Liver (tissue), 9 donors: ENCODE data around the gene C19orf67. TPM values are rescaled to one million over a fixed set of nuclear protein-coding genes. Genes with fewer than 3 reads are reported as not detected.

ENCODE experiments used
- DNase-seq: peaks from one replicate; pipeline ENCODE4 v3.0.0-alpha.2; 2017; ENCODE audit warnings: low spot score
- H3K27ac ChIP-seq, 2 donors: one replicate each; pipeline ENCODE4 v1.7.0; 2013; ENCODE audit warnings: inconsistent platforms in 2 of 2, low read length in 2 of 2, control low read depth in 1 of 2, low read depth in 1 of 2, mild to moderate bottlenecking in 1 of 2
- H3K27me3 ChIP-seq, 4 donors: one replicate each; pipeline versions ENCODE4 v1.6.1 to v1.7.0; 2013; ENCODE audit warnings: low read length in 3 of 4, inconsistent platforms in 1 of 4, mild to moderate bottlenecking in 1 of 4, moderate library complexity in 1 of 4; ENCODE audit not compliant: control insufficient read depth in 4 of 4, insufficient read depth in 4 of 4
- H3K36me3 ChIP-seq, 4 donors: one replicate each; pipeline versions ENCODE4 v1.6.1 to v1.7.0; 2013; ENCODE audit warnings: low read length in 3 of 4, mild to moderate bottlenecking in 3 of 4, low read depth in 1 of 4, moderate library complexity in 1 of 4; ENCODE audit not compliant: control insufficient read depth in 4 of 4, insufficient read depth in 3 of 4
- H3K4me1 ChIP-seq, 4 donors: one replicate each; pipeline versions ENCODE4 v1.6.1 to v1.7.0; 2013; ENCODE audit warnings: low read length in 3 of 4, mild to moderate bottlenecking in 3 of 4, moderate library complexity in 1 of 4; ENCODE audit not compliant: control insufficient read depth in 4 of 4, insufficient read depth in 4 of 4
- H3K4me3 ChIP-seq, 3 donors: one replicate each; pipeline versions ENCODE4 v1.6.1 to v1.7.0; 2013; ENCODE audit warnings: low read length in 3 of 3, control low read depth in 1 of 3, low read depth in 1 of 3, mild to moderate bottlenecking in 1 of 3
- H3K9ac ChIP-seq, 2 donors: one replicate each; pipeline ENCODE4 v1.7.0; 2013; ENCODE audit warnings: low read length in 2 of 2, mild to moderate bottlenecking in 2 of 2, moderate library complexity in 2 of 2, control low read depth in 1 of 2, low read depth in 1 of 2
- H3K9me3 ChIP-seq, 4 donors: one replicate each; pipeline versions ENCODE4 v1.6.1 to v1.7.0; 2013; ENCODE audit warnings: low read length in 3 of 4; ENCODE audit not compliant: control insufficient read depth in 4 of 4
- ATF3 ChIP-seq: IDR thresholded peaks from 2 replicates; pipeline ENCODE4 v1.6.1; 2016; ENCODE audit warnings: antibody characterized with exemption
- CTCF ChIP-seq: fragments of 150-350 bp; IDR thresholded peaks from 2 replicates; pipeline ENCODE4 v1.5.1; 2017; ENCODE audit warnings: improper control_type of control experiment, low read depth, low read length; ENCODE audit not compliant: missing input control
- EGR1 ChIP-seq, 2 donors: IDR thresholded peaks; 2 replicates each; pipeline ENCODE4 v1.6.1; 2016 to 2018; ENCODE audit warnings: antibody characterized with exemption in 2 of 2, low read depth in 2 of 2
- FOXA1 ChIP-seq: IDR thresholded peaks from 2 replicates; pipeline ENCODE4 v1.6.1; 2016; ENCODE audit warnings: antibody characterized with exemption
- FOXA2 ChIP-seq: IDR thresholded peaks from 2 replicates; pipeline ENCODE4 v1.6.1; 2016; ENCODE audit warnings: antibody characterized with exemption
- GABPA ChIP-seq, 2 donors: IDR thresholded peaks in 1 of 2; conservative IDR thresholded peaks in 1 of 2; 2 replicates each; pipeline ENCODE4 v1.6.1; 2016; ENCODE audit warnings: antibody characterized with exemption in 2 of 2, mild to moderate bottlenecking in 1 of 2, moderate library complexity in 1 of 2
- HNF4A ChIP-seq, 2 donors: conservative IDR thresholded peaks; 2 replicates each; pipeline ENCODE4 v1.6.1; 2016; ENCODE audit warnings: antibody characterized with exemption in 2 of 2, mild to moderate bottlenecking in 2 of 2
- HNF4G ChIP-seq: IDR thresholded peaks from 2 replicates; pipeline ENCODE4 v1.6.1; 2016; ENCODE audit warnings: antibody characterized with exemption
- JUND ChIP-seq, 2 donors: IDR thresholded peaks; 2 replicates each; pipeline ENCODE4 v1.6.1; 2016; ENCODE audit warnings: antibody characterized with exemption in 2 of 2
- MAX ChIP-seq: IDR thresholded peaks from 2 replicates; pipeline ENCODE4 v1.6.1; 2016; ENCODE audit warnings: antibody characterized with exemption
- NR2F2 ChIP-seq: IDR thresholded peaks from 2 replicates; pipeline ENCODE4 v1.6.1; 2016; ENCODE audit warnings: antibody characterized with exemption
- RAD21 ChIP-seq, 2 donors: IDR thresholded peaks; 2 replicates each; pipeline ENCODE4 v1.6.1; 2016; ENCODE audit warnings: antibody characterized with exemption in 2 of 2, mild to moderate bottlenecking in 2 of 2
- REST ChIP-seq: IDR thresholded peaks from 2 replicates; pipeline ENCODE4 v1.6.1; 2016; ENCODE audit warnings: antibody characterized with exemption, mild to moderate bottlenecking
- RXRA ChIP-seq, 2 donors: IDR thresholded peaks; 2 replicates each; pipeline ENCODE4 v1.6.1; 2017 to 2018; ENCODE audit warnings: antibody characterized with exemption in 2 of 2, mild to moderate bottlenecking in 1 of 2
- SP1 ChIP-seq: IDR thresholded peaks from 2 replicates; pipeline ENCODE4 v1.6.1; 2018; ENCODE audit warnings: antibody characterized with exemption, mild to moderate bottlenecking
- TAF1 ChIP-seq: conservative IDR thresholded peaks from 2 replicates; pipeline ENCODE4 v1.6.1; 2016; ENCODE audit warnings: antibody characterized with exemption, mild to moderate bottlenecking
- YY1 ChIP-seq: IDR thresholded peaks from 2 replicates; pipeline ENCODE4 v1.6.1; 2016; ENCODE audit warnings: antibody characterized with exemption, mild to moderate bottlenecking
- ZBTB33 ChIP-seq: IDR thresholded peaks from 2 replicates; pipeline ENCODE4 v1.6.1; 2016; ENCODE audit warnings: antibody characterized with exemption
- WGBS: extraction: QIAGEN DNeasy Blood & Tissue Kit; methylation state at CpG from one replicate; pipeline ENCODE4 v1.1.7; 2013; 5-methylcytosine and 5-hydroxymethylcytosine counted together
- polyA plus RNA-seq, 2 donors: library from polyadenylated mRNA; stranded (reverse) in 1 of 2; unstranded in 1 of 2; fragments of 200-250 nt in 1 of 2; fragments of >200 nt in 1 of 2; fragmentation: Nextera tagmentation in 1 of 2; extraction: Ambion mirVana in 1 of 2; gene quantifications; one replicate each; pipeline versions ENCODE4 v1.2.1 to v1.2.3, GENCODE V29; 2013 to 2015
- total RNA-seq, 2 donors: library from RNA; depleted of rRNA; stranded (reverse); fragments of >200 nt; gene quantifications; one replicate each; pipeline ENCODE4 v1.2.3, GENCODE V29; 2014
- donor health status: healthy.
- donor health status: healthy.
- donor health status: healthy.
- donor health status: healthy.
- donor health status: healthy.

Gene C19orf67
- total and polyA plus RNA-seq, 4 donors, result 0.25 TPM; not detected in 3

GRCh38 chr19:14070268-14071050 is 15.1 kb downstream of the C19orf67 start:
- no peaks in the 10 kb centered on the region for H3K27me3 ChIP-seq
- no peak overlapping the region for H3K27ac ChIP-seq
- H3K9ac ChIP-seq, result no peak overlapping the region
- no peak for TF ChIP-seq REST
- no peak for TF ChIP-seq CTCF
- no peak for TF ChIP-seq FOXA1
- no peak for TF ChIP-seq RAD21 (IDR thresholded peaks at IDR 0.05)
- no peak for TF ChIP-seq HNF4G
- no peak for TF ChIP-seq RXRA (IDR thresholded peaks at IDR 0.05)
- TF ChIP-seq ZBTB33, result no peak
- no peak for TF ChIP-seq SP1
- no peak for TF ChIP-seq ATF3
- no peak for TF ChIP-seq GABPA (IDR thresholded peaks at IDR 0.05 in 1 of 2, conservative IDR thresholded peaks at IDR 0.05 in 1 of 2)
- TF ChIP-seq HNF4A (conservative IDR thresholded peaks at IDR 0.05), result no peak
- no peak for TF ChIP-seq EGR1 (IDR thresholded peaks at IDR 0.05; ENCODE audit: low read depth in 2 of 2)
- TF ChIP-seq JUND (IDR thresholded peaks at IDR 0.05), result no peak
- TF ChIP-seq TAF1, result no peak
- TF ChIP-seq MAX, result no peak
- TF ChIP-seq NR2F2, result no peak
- TF ChIP-seq FOXA2, result no peak
- TF ChIP-seq YY1, result no peak
- no peak for DNase-seq
- H3K36me3 ChIP-seq, result no peaks in the 10 kb centered on the region
- peaks cover 0 to 39% (median 24%) of the 10 kb centered on the region in 4 donors for H3K4me1 ChIP-seq
- H3K9me3 ChIP-seq, result no peaks in the 10 kb centered on the region
- WGBS, result 97% methylated on average over 43 of the region's 43 CpGs
- H3K4me3 ChIP-seq, result no peak overlapping the region
